ENCODE data around the gene HPCAL1. TPM values are rescaled to one million over a fixed set of nuclear protein-coding genes. Genes with fewer than 3 reads are reported as not detected.

HPCAL1 gene
- total and polyA plus RNA-seq, 2 of the 4 experiments (the other 2 are of a cell fraction) = 8.2 to 33.7 TPM

- peaks cover 27% of the 10 kb centered on the region for H4K20me1 ChIP-seq (ENCODE audit: insufficient read depth, low read length)
- intact Hi-C loops (cut with micrococcal nuclease) = no loop called here
- ATAC-seq (ENCODE audit: low read depth) (no peak), DNase-seq (no peak)
- no peak overlapping the region for H3K27ac ChIP-seq (ENCODE audit: insufficient read depth, low read length)
- no peak overlapping the region for H2BK5ac ChIP-seq (ENCODE audit: low read depth, low read length, poor library complexity, severe bottlenecking)
- H3K36me3 ChIP-seq (ENCODE audit: control insufficient read depth, insufficient read depth, low read length) = no peaks in the 10 kb centered on the region
- peaks cover 12 to 32% of the 10 kb centered on the region in 2 experiments for H3K79me1 ChIP-seq (ENCODE audit: low read depth in 1 of 2, low read length in 2 of 2)
- H3K18ac ChIP-seq (ENCODE audit: low read depth, low read length) = no peak overlapping the region
- no peak overlapping the region for H4K91ac ChIP-seq (ENCODE audit: insufficient read depth, low read depth, low read length)
- H2AFZ ChIP-seq (replicated peaks; ENCODE audit: low read length, poor library complexity) = no peak overlapping the region
- H3K4me1 ChIP-seq (ENCODE audit: control insufficient read depth, insufficient read depth, low read length) = peaks cover 11% of the 10 kb centered on the region
- H3K56ac ChIP-seq (ENCODE audit: extremely low read depth, insufficient read depth, low read length) = no peak overlapping the region
- no peak overlapping the region for H4K8ac ChIP-seq (ENCODE audit: low read depth in 2 of 2, low read length in 2 of 2)
- H3K23ac ChIP-seq (ENCODE audit: low read depth, low read length) = no peak overlapping the region
- no peak overlapping the region for H3K4me2 ChIP-seq (ENCODE audit: low read depth, low read length)
- H4K5ac ChIP-seq (ENCODE audit: low read depth, low read length) = no peak overlapping the region
- WGBS, 2 experiments (ENCODE audit: extremely low coverage in 2 of 2, insufficient read length in 1 of 2) = 100% methylated on average over 1 of the region's 3 CpGs; no CpG with 5 or more reads in 1 of the 2 experiments
- H3K4ac ChIP-seq (ENCODE audit: low read depth, low read length) = no peak overlapping the region
- no peak overlapping the region for H2BK120ac ChIP-seq (ENCODE audit: low read depth, low read length)
- BruUV-seq (replicated peaks) = no TSS peak
- no peak overlapping the region for H2AK5ac ChIP-seq (ENCODE audit: low read depth, low read length)
- POLR2A ChIA-PET (ENCODE audit: unreplicated experiment) = no interaction called here
- no peak overlapping the region for H3K9ac ChIP-seq (ENCODE audit: low read depth, low read length)
- CTCF ChIA-PET = no interaction called here
- no peaks in the 10 kb centered on the region for H3K27me3 ChIP-seq (ENCODE audit: control insufficient read depth, insufficient read depth, low read length)
- no peak overlapping the region for H2BK15ac ChIP-seq (ENCODE audit: low read depth, low read length)
- in situ Hi-C loops (cut with MboI; ENCODE audit: low sequenced_read_pairs) = no loop called here
- H3K14ac ChIP-seq (replicated peaks; ENCODE audit: low read depth, low read length) = no peak overlapping the region
- dilution Hi-C loops (cut with HindIII; ENCODE audit: low sequenced_read_pairs, unreplicated experiment) = no loop called here
- TF ChIP-seq CEBPB (IDR thresholded peaks at IDR 0.05; ENCODE audit: low read depth, low read length) (no peak), POLR2A (IDR thresholded peaks at IDR 0.05; ENCODE audit: low read depth, low read length) (no peak), BHLHE40 (IDR thresholded peaks at IDR 0.05; ENCODE audit: low read depth, low read length) (no peak), CTCF (conservative IDR thresholded peaks at IDR 0.05; ENCODE audit: low read depth, low read length) (no peak), MAFK (IDR thresholded peaks at IDR 0.05; ENCODE audit: low read depth, low read length) (no peak), MAZ (IDR thresholded peaks at IDR 0.05; ENCODE audit: borderline replicate concordance, low read depth, low read length) (no peak), NFE2L2 (IDR thresholded peaks at IDR 0.05; ENCODE audit: low read depth, low read length) (no peak), CHD1 (IDR thresholded peaks at IDR 0.05; ENCODE audit: low read depth, low read length) (no peak), RAD21 (IDR thresholded peaks at IDR 0.05; ENCODE audit: low read length) (no peak), RFX5 (IDR thresholded peaks at IDR 0.05; ENCODE audit: low read depth, low read length) (no peak), SMC3 (IDR thresholded peaks at IDR 0.05; ENCODE audit: low read depth, low read length) (no peak), MXI1 (IDR thresholded peaks at IDR 0.05; ENCODE audit: borderline replicate concordance, low read depth, low read length) (no peak), FOS (IDR thresholded peaks at IDR 0.05; ENCODE audit: low read depth, low read length) (no peak), RCOR1 (IDR thresholded peaks at IDR 0.05; ENCODE audit: insufficient replicate concordance, low read length) (no peak)
- TF ChIP-seq, protein P1, sequence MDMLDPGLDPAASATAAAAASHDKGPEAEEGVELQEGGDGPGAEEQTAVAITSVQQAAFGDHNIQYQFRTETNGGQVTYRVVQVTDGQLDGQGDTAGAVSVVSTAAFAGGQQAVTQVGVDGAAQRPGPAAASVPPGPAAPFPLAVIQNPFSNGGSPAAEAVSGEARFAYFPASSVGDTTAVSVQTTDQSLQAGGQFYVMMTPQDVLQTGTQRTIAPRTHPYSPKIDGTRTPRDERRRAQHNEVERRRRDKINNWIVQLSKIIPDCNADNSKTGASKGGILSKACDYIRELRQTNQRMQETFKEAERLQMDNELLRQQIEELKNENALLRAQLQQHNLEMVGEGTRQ (IDR thresholded peaks at IDR 0.05; ENCODE audit: low read depth, low read length) = no peak
- TF ChIP-seq, protein P2, sequence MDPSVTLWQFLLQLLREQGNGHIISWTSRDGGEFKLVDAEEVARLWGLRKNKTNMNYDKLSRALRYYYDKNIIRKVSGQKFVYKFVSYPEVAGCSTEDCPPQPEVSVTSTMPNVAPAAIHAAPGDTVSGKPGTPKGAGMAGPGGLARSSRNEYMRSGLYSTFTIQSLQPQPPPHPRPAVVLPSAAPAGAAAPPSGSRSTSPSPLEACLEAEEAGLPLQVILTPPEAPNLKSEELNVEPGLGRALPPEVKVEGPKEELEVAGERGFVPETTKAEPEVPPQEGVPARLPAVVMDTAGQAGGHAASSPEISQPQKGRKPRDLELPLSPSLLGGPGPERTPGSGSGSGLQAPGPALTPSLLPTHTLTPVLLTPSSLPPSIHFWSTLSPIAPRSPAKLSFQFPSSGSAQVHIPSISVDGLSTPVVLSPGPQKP (IDR thresholded peaks at IDR 0.05; ENCODE audit: borderline replicate concordance, low read depth, low read length) = no peak
- H3K4me3 ChIP-seq (ENCODE audit: insufficient read depth, low read depth, low read length) = no peak overlapping the region
- H2AK9ac ChIP-seq (replicated peaks; ENCODE audit: low read depth, low read length, poor library complexity) = no peak overlapping the region
- H3K9me1 ChIP-seq (ENCODE audit: insufficient read depth, low read length) = peaks cover 8% of the 10 kb centered on the region; the same call in 1 of the 2 replicates
- no peak overlapping the region for H2BK20ac ChIP-seq (ENCODE audit: low read depth, low read length)
- no peaks in the 10 kb centered on the region for H3K9me3 ChIP-seq (ENCODE audit: control insufficient read depth, insufficient read depth, low read length)
Observed at GRCh38 chr2:10343191-10343590, 40.5 kb downstream of the HPCAL1 start.
